HepG2 (cell line): Measurements from ENCODE around the gene KDM5A. TPM values are rescaled to one million over a fixed set of nuclear protein-coding genes. Genes with fewer than 3 reads are reported as not detected.
A peak's percentile ranks its signal among the peaks of the same experiment; 100 is the strongest.

Experiments
- GMEB2 ChIP-seq: IDR thresholded peaks from 2 replicates; pipeline ENCODE4 v1.6.1; 2016; ENCODE audit warnings: missing biosample characterization, missing genetic modification reagents, low read depth
- MXD1 ChIP-seq: sonication (generic); formaldehyde crosslinking; IDR thresholded peaks from 2 replicates; pipeline ENCODE4 v1.4.0; 2020; ENCODE audit warnings: mild to moderate bottlenecking, missing genetic modification reagents
- NR2F1 ChIP-seq, 2 experiments: fragments of 450-650 bp in 1 of 2; formaldehyde crosslinking in 1 of 2; IDR thresholded peaks; 2 replicates each; pipeline versions ENCODE4 v1.5.0 to v1.6.1; 2016 to 2020; ENCODE audit warnings: mild to moderate bottlenecking in 1 of 2, missing compliant biosample characterization in 1 of 2, missing genetic modification reagents in 1 of 2, moderate library complexity in 1 of 2
- PAXIP1 ChIP-seq: sonication (generic); formaldehyde crosslinking; conservative IDR thresholded peaks from 2 replicates; pipeline ENCODE4 v1.4.0; 2020; ENCODE audit warnings: mild to moderate bottlenecking, missing genetic modification reagents, moderate library complexity
- POLR2AphosphoS5 ChIP-seq: IDR thresholded peaks from 2 replicates; pipeline ENCODE4 v1.6.1; 2012; ENCODE audit warnings: low read depth, low read length
- SNAPC4 ChIP-seq: sonication (generic); formaldehyde crosslinking; IDR thresholded peaks from 2 replicates; pipeline ENCODE4 v1.4.0; 2020; ENCODE audit warnings: mild to moderate bottlenecking, missing genetic modification reagents
- SRY ChIP-seq: sonication (generic); formaldehyde crosslinking; IDR thresholded peaks from 2 replicates; pipeline ENCODE4 v1.8.0; 2022; ENCODE audit warnings: mild to moderate bottlenecking, missing genetic modification reagents
- TIGD3 ChIP-seq: sonication (generic); formaldehyde crosslinking; IDR thresholded peaks from 2 replicates; pipeline ENCODE4 v1.5.1; 2020; ENCODE audit warnings: mild to moderate bottlenecking, missing genetic modification reagents, borderline replicate concordance
- ZNF12 ChIP-seq: sonication (generic); formaldehyde crosslinking; IDR thresholded peaks from 2 replicates; pipeline ENCODE4 v1.5.0; 2020; ENCODE audit warnings: missing genetic modification reagents
- ZNF230 ChIP-seq: sonication (generic); formaldehyde crosslinking; IDR thresholded peaks from 2 replicates; pipeline ENCODE4 v1.4.0; 2020; ENCODE audit warnings: mild to moderate bottlenecking, missing genetic modification reagents
- ZNF282 ChIP-seq: fragments of 450-650 bp; IDR thresholded peaks from 2 replicates; pipeline ENCODE4 v1.6.1; 2018; ENCODE audit not compliant: partially characterized antibody
- ZNF564 ChIP-seq: sonication (generic); formaldehyde crosslinking; IDR thresholded peaks from 2 replicates; pipeline ENCODE4 v1.8.1; 2023; ENCODE audit warnings: mild to moderate bottlenecking, missing genetic modification reagents
- ZNF660 ChIP-seq: sonication (generic); formaldehyde crosslinking; IDR thresholded peaks from 2 replicates; pipeline ENCODE4 v1.5.1; 2020; ENCODE audit warnings: mild to moderate bottlenecking, low read depth, missing genetic modification reagents, borderline replicate concordance
- ZNF674 ChIP-seq: sonication (generic); formaldehyde crosslinking; IDR thresholded peaks from 2 replicates; pipeline ENCODE4 v1.5.0; 2020; ENCODE audit warnings: low read depth, mild to moderate bottlenecking, missing genetic modification reagents
- polyA plus RNA-seq, 8 experiments: library from polyadenylated mRNA; depleted of rRNA in 3 of 8; stranded (reverse) in 7 of 8; unstranded in 1 of 8; fragments of >200 nt; fragmentation: Illumina TruSeq in 4 of 8; extraction: Trizol in 4 of 8; gene quantifications; 2 replicates each; pipeline versions ENCODE4 v1.2.1 to v1.2.3, GENCODE V29; 2011 to 2016; ENCODE audit warnings: low read depth in 4 of 8, missing spikeins in 1 of 8, mixed read lengths in 1 of 8; ENCODE audit not compliant: insufficient read depth in 1 of 8
- total RNA-seq, 5 experiments: library from RNA; depleted of rRNA; stranded (reverse); fragments of >200 nt; fragmentation: Illumina TruSeq; extraction: Trizol; gene quantifications; 2 replicates each; pipeline ENCODE4 v1.2.3, GENCODE V29; 2016; ENCODE audit warnings: low read depth in 1 of 5

Gene KDM5A
- total and polyA plus RNA-seq, 2 of the 13 experiments (the other 11 are each of a cell fraction or from before 2014, with no cell fraction given) = 12.0 to 29.2 TPM

GRCh38 chr12:401235-402028, 12.3 kb upstream of the KDM5A start, which contains the start of gene CCDC77 (continued):
- TF ChIP-seq PAXIP1 (0 out of 2 replicates have a peak, but pooled peaks have one; percentile 13), ZNF12 (CRISPR knock-in tag) (no peak), ZNF564 (CRISPR knock-in tag) (no peak), ZNF282 (no peak), ZNF230 (CRISPR knock-in tag) (no peak), ZNF660 (no peak), SNAPC4 (CRISPR knock-in tag) (no peak), MXD1 (CRISPR knock-in tag) (no peak), ZNF674 (no peak), TIGD3 (CRISPR knock-in tag) (no peak), NR2F1 (CRISPR knock-in tag; IDR thresholded peaks at IDR 0.05) (no peak), GMEB2 (CRISPR knock-in tag) (peak; percentile 60; the same call in 1 of the 2 replicates), POLR2AphosphoS5 (peak; percentile 83), SRY (CRISPR knock-in tag) (no peak)
